ENCODE data around the gene EEF1E1. TPM values are rescaled to one million over a fixed set of nuclear protein-coding genes. Genes with fewer than 3 reads are reported as not detected.

EEF1E1 gene
- polyA plus RNA-seq, 2 of the 4 experiments (the other 2 are of a cell fraction): 119 to 122 TPM

GRCh38 chr6:8100159-8100854 is 2.0 kb downstream of the EEF1E1 start:
- CTCF ChIA-PET: no interaction called here
- DNase-seq (ENCODE audit: low read depth in 1 of 2, low spot score in 1 of 2) (no peak), FAIRE-seq (no peak), ATAC-seq (no peak)
- peak overlapping the region in 1 of 2 experiments; percentile 34; a peak in 3 of 6 replicates for H3K27ac ChIP-seq
- peak overlapping the region; percentile 62; the same call in 2 of the 3 replicates for H3K4me3 ChIP-seq
- WGBS (ENCODE audit: missing lambda C conversion rate): 91% methylated on average over 8 of the region's 8 CpGs
- peaks cover 11% of the 10 kb centered on the region; the same call in 2 of the 3 replicates for H3K4me1 ChIP-seq
- no peak for TF ChIP-seq MAFK (IDR thresholded peaks at IDR 0.05; ENCODE audit: partially characterized antibody)
- POLR2A ChIA-PET: no interaction called here
- H3K4me2 ChIP-seq: peak overlapping the region; percentile 87
- no peaks in the 10 kb centered on the region for H3K9me3 ChIP-seq

DNA sequence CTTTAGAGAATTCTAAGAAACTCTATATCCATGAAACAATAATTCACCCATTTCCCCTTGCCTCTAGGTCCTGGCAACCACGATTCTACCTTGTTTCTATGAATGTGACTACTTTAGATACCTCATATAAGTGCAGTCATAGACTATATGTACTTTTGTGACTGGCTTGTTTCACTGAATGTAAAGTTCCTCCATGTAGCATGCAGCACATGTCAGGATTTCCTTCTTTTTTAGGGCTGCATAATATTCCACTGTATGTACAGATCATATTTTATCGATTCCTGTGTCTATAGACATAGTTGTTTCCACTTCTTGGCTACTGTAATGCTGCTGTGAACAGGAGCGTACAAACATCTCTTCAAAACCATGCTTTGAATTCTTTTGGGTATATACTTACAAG is 11.7 kb downstream of the EEF1E1 start:
- no peak overlapping the region for H3K27ac ChIP-seq
- WGBS (ENCODE audit: missing lambda C conversion rate): 97% methylated on average over 3 of the region's 3 CpGs
- no peak overlapping the region for H3K4me2 ChIP-seq
- no peak overlapping the region for H3K4me3 ChIP-seq
- ChIA-PET CTCF (no interaction called here), POLR2A (no interaction called here)
- ATAC-seq (no peak), FAIRE-seq (no peak), DNase-seq (ENCODE audit: low read depth in 1 of 2, low spot score in 1 of 2) (no peak)
- peaks cover 10% of the 10 kb centered on the region for H3K4me1 ChIP-seq
- H3K9me3 ChIP-seq: no peaks in the 10 kb centered on the region
- TF ChIP-seq ZFP36 (IDR thresholded peaks at IDR 0.05; ENCODE audit: borderline replicate concordance, partially characterized antibody): no peak
- no peak for TF ChIP-seq KDM1A (IDR thresholded peaks at IDR 0.05; ENCODE audit: low read depth)
- no peak for TF ChIP-seq ZC3H11A (IDR thresholded peaks at IDR 0.05)
- no peak for TF ChIP-seq NR3C1 (IDR thresholded peaks at IDR 0.05)

DNA sequence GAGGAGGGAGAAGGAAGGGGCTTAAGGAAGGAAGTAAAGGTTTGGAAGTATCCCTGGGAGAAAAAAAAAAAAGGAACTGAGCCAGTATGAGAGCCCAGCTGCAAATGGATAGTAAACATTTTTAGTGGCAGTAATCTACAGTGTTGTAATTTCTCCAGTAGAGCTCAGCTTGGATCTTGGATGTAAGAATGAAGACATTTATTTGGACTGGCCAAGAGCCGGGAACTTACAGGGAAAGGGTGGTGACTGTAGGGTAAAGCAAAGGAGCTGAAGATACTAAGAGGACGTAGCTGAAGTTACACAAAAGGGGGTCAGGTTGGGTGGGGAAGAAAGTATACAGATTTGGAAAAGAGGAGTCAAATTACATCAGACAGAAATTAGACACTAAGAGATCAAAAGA is 13.5 kb downstream of the EEF1E1 start:
- CTCF ChIA-PET: no interaction called here
- no peak for ATAC-seq

GRCh38 chr6:8087870-8088754 is 14.2 kb downstream of the EEF1E1 start:
- ATAC-seq (no peak), FAIRE-seq (no peak), DNase-seq (ENCODE audit: low read depth in 1 of 2, low spot score in 1 of 2) (no peak)
- POLR2A ChIA-PET: interaction anchor here (1.2 kb wide), 1 partner anchor 15 kb away, joined by 3 read pairs; the partner anchor contains the start of gene EEF1E1
- H3K4me1 ChIP-seq: peaks cover 34% of the 10 kb centered on the region
- H3K4me3 ChIP-seq: no peak overlapping the region
- H3K4me2 ChIP-seq: no peak overlapping the region
- WGBS (ENCODE audit: missing lambda C conversion rate): 97% methylated on average over 5 of the region's 5 CpGs
- H3K9me3 ChIP-seq: no peaks in the 10 kb centered on the region
- CTCF ChIA-PET: interaction anchor here (1.9 kb wide), 1 partner anchor 23 kb away, joined by 6 read pairs; the partner anchor contains the start of gene BLOC1S5
- TF ChIP-seq RARB (CRISPR knock-in tag; IDR thresholded peaks at IDR 0.05) (no peak), RFX5 (IDR thresholded peaks at IDR 0.05) (no peak), MAX (IDR thresholded peaks at IDR 0.05) (no peak), HOXA7 (CRISPR knock-in tag; IDR thresholded peaks at IDR 0.05) (no peak), CBX8 (IDR thresholded peaks at IDR 0.05) (no peak)
- H3K27ac ChIP-seq: no peak overlapping the region

More for the DNA sequence above, 13.5 kb downstream of the EEF1E1 start:
- WGBS (ENCODE audit: missing lambda C conversion rate): 98% methylated on average over 2 of the region's 2 CpGs
- H3K9me3 ChIP-seq: no peaks in the 10 kb centered on the region
- H3K4me2 ChIP-seq: no peak overlapping the region
- POLR2A ChIA-PET: interaction anchor here (1.2 kb wide), 1 partner anchor 14 kb away, joined by 3 read pairs; the partner anchor contains the start of gene EEF1E1
- no peak overlapping the region for H3K4me3 ChIP-seq
- peaks cover 26% of the 10 kb centered on the region for H3K4me1 ChIP-seq
- H3K27ac ChIP-seq: no peak overlapping the region
- FAIRE-seq (no peak), DNase-seq (ENCODE audit: low read depth in 1 of 2, low spot score in 1 of 2) (no peak)
- no peak for TF ChIP-seq CBX8 (IDR thresholded peaks at IDR 0.05)

DNA sequence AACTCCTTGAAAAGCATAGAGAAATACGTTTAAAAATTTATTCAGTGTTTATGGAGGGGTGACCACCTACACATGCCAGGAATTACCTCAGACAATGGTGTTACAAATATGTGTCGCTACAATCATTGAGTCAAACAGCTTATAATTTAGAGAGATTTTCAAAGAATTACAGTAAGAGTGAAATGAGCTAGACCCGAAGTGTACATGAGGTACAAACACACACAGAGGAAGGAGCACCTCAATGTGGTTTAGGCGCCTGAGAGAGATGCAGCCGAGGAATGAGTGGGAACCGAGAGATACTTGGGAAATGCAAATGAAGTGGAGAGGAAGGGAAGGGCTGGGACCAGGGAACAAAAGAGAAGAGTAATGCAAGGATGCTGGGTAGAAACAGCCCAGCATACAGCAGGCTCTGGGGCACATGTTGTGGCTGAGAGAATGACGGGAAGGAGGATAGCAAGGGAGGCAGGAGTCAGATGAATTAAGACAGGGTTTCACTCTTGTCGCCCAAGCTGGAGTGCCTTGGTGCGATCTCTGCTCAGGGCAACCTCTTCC is 15.5 kb downstream of the EEF1E1 start:
- FAIRE-seq: no peak
- CTCF ChIA-PET: interaction anchor here (1.9 kb wide), 1 partner anchor 22 kb away, joined by 6 read pairs; the partner anchor contains the start of gene BLOC1S5
- TF ChIP-seq, protein P1, sequence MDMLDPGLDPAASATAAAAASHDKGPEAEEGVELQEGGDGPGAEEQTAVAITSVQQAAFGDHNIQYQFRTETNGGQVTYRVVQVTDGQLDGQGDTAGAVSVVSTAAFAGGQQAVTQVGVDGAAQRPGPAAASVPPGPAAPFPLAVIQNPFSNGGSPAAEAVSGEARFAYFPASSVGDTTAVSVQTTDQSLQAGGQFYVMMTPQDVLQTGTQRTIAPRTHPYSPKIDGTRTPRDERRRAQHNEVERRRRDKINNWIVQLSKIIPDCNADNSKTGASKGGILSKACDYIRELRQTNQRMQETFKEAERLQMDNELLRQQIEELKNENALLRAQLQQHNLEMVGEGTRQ (IDR thresholded peaks at IDR 0.05): no peak
- TF ChIP-seq TFCP2L1 (CRISPR knock-in tag; IDR thresholded peaks at IDR 0.05) (no peak), NFE2L2 (conservative IDR thresholded peaks at IDR 0.05; ENCODE audit: low read length) (no peak), CHD2 (IDR thresholded peaks at IDR 0.05; ENCODE audit: low read length, partially characterized antibody) (no peak), HOXA7 (CRISPR knock-in tag; IDR thresholded peaks at IDR 0.05) (no peak), POLR2A (IDR thresholded peaks at IDR 0.05; ENCODE audit: low read length) (no peak), PBX3 (IDR thresholded peaks at IDR 0.05) (no peak), RAD21 (conservative IDR thresholded peaks at IDR 0.05 in 1 of 2, IDR thresholded peaks at IDR 0.05 in 1 of 2) (no peak), ESRRA (IDR thresholded peaks at IDR 0.05; ENCODE audit: borderline replicate concordance, low read length) (no peak), BHLHE40 (IDR thresholded peaks at IDR 0.05; ENCODE audit: low read depth, low read length) (no peak)
- TF ChIP-seq, protein P2, sequence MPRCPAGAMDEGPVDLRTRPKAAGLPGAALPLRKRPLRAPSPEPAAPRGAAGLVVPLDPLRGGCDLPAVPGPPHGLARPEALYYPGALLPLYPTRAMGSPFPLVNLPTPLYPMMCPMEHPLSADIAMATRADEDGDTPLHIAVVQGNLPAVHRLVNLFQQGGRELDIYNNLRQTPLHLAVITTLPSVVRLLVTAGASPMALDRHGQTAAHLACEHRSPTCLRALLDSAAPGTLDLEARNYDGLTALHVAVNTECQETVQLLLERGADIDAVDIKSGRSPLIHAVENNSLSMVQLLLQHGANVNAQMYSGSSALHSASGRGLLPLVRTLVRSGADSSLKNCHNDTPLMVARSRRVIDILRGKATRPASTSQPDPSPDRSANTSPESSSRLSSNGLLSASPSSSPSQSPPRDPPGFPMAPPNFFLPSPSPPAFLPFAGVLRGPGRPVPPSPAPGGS (IDR thresholded peaks at IDR 0.05): no peak
- TF ChIP-seq, protein P3, sequence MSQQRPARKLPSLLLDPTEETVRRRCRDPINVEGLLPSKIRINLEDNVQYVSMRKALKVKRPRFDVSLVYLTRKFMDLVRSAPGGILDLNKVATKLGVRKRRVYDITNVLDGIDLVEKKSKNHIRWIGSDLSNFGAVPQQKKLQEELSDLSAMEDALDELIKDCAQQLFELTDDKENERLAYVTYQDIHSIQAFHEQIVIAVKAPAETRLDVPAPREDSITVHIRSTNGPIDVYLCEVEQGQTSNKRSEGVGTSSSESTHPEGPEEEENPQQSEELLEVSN (IDR thresholded peaks at IDR 0.05; ENCODE audit: borderline replicate concordance, low read depth): no peak

More for the DNA sequence above, 15.5 kb downstream of the EEF1E1 start:
- Histone ChIP-seq H3K4me3 (no peak overlapping the region), H3K27ac (0 out of 6 replicates have a peak overlapping the region, but pooled peaks of 1 of the 2 experiments have one; percentile 16), H3K4me1 (peaks cover 42% of the 10 kb centered on the region), H3K4me2 (no peak overlapping the region), H3K9me3 (no peaks in the 10 kb centered on the region)
- no peak for ATAC-seq
- no peak for DNase-seq (ENCODE audit: low read depth in 1 of 2, low spot score in 1 of 2)
- WGBS (ENCODE audit: missing lambda C conversion rate): 90% methylated on average over 9 of the region's 9 CpGs
- POLR2A ChIA-PET: no interaction called here

Measured in A549 (cell line).